Nephron progenitor cell (in vitro differentiated cells): Measurements from ENCODE around the gene C16orf96.

Experiments
- DNase-seq: peaks from one replicate; pipeline ENCODE4 v3.0.0; 2021
- H3K27ac Mint-ChIP-seq: 2 replicates; pipeline ENCODE4 v1.8.0; 2021; ENCODE audit warnings: mild to moderate bottlenecking, moderate library complexity, mixed read lengths
- H3K27me3 Mint-ChIP-seq: 2 replicates; pipeline ENCODE4 v1.8.0; 2021; ENCODE audit warnings: mild to moderate bottlenecking, low read depth, mixed read lengths; ENCODE audit not compliant: poor library complexity
- H3K36me3 Mint-ChIP-seq: 2 replicates; pipeline ENCODE4 v1.8.0; 2021; ENCODE audit warnings: low read depth, mixed read lengths
- H3K4me1 Mint-ChIP-seq: 2 replicates; pipeline ENCODE4 v1.8.0; 2021; ENCODE audit warnings: mixed read lengths
- H3K4me3 Mint-ChIP-seq: 2 replicates; pipeline ENCODE4 v1.8.0; 2021; ENCODE audit warnings: mild to moderate bottlenecking, moderate library complexity, mixed read lengths
- H3K9me3 Mint-ChIP-seq: 2 replicates; pipeline ENCODE4 v1.8.0; 2021; ENCODE audit warnings: mild to moderate bottlenecking, moderate library complexity, mixed read lengths
- TF ChIP-seq, protein P1 (sequence below): fragments of 200-600 bp; sonication (generic); IDR thresholded peaks from 2 replicates; pipeline ENCODE4 v1.5.0; 2021; ENCODE audit warnings: antibody characterized with exemption

C16orf96 gene

DNA sequence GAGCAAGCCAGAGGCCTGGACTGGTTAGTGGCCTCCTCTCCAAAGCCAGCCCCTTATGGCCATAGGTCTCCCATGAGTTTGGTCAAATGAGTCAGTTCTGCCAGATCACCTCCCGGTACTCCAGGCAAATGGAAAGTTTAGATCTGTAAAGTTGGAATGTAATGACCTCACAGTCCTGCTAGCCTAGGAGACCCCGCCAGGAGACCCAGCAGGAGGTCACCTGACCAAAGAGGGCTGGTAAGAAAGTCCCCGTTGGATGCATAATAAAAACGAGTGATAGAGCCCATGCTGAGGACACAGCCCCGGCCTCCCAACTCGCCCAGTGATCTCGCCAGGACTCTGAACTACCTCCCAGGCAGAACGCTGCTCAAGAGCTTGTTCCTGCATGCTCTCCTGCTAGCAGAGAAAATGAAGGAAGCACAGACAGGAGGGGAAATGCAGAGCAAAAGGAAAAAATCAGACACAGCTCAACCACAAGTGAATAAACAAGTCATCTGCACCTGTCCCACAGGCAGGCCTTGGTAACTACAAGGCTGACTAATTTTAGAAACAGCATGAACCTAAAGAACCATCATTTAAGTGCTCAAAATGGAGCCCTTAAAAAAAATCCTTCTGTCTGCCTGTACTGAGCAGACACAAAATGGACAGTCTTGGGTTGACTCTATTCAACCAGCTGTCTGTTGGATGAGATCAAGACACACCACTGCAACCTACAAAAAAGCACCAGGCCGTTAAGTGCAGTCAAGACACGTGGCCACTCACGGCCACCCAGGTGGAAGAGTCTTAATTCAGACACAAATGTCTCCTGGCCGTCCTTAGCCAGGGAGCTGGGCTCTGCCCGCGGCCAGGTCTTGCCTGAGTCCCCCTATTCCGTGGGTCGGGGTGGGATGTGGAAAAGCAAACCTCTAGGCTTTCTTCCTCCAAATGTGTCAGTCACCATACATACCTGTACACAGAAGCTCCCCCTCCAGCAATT lies 26.8 kb upstream of the C16orf96 start:
- peak overlapping the region; percentile 64 for H3K27ac Mint-ChIP-seq
- TF ChIP-seq, protein P1, sequence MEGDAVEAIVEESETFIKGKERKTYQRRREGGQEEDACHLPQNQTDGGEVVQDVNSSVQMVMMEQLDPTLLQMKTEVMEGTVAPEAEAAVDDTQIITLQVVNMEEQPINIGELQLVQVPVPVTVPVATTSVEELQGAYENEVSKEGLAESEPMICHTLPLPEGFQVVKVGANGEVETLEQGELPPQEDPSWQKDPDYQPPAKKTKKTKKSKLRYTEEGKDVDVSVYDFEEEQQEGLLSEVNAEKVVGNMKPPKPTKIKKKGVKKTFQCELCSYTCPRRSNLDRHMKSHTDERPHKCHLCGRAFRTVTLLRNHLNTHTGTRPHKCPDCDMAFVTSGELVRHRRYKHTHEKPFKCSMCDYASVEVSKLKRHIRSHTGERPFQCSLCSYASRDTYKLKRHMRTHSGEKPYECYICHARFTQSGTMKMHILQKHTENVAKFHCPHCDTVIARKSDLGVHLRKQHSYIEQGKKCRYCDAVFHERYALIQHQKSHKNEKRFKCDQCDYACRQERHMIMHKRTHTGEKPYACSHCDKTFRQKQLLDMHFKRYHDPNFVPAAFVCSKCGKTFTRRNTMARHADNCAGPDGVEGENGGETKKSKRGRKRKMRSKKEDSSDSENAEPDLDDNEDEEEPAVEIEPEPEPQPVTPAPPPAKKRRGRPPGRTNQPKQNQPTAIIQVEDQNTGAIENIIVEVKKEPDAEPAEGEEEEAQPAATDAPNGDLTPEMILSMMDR = no peak
- peaks cover 50% of the 10 kb centered on the region for H3K4me1 Mint-ChIP-seq
- H3K36me3 Mint-ChIP-seq = peaks cover 36% of the 10 kb centered on the region
- no peaks in the 10 kb centered on the region for H3K27me3 Mint-ChIP-seq
- peaks cover 4% of the 10 kb centered on the region for H3K9me3 Mint-ChIP-seq
- no peak overlapping the region for H3K4me3 Mint-ChIP-seq
- no peak for DNase-seq

DNA sequence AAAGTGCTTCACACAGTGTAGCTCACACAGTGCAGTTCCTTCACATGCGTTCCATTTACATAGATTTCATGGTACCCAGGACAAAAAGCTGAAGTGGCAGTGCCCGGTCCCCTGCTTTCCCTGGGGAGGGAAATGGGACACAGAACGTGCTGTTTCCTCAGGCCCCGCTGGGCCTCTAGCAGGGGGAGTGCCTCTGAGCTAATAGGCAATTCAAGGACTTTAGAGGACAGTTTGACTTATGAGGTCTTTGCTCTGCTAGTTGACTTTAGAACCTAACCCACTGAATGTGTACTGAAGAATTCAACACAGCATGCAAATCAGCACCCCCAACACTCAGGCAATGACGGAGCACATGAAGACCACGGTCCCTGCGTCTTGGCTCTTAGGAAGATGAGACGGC lies 24.3 kb upstream of the C16orf96 start:
- peak overlapping the region; percentile 56 for H3K4me3 Mint-ChIP-seq
- TF ChIP-seq, protein P1 = no peak
- DNase-seq = no peak
- peaks cover 58% of the 10 kb centered on the region for H3K4me1 Mint-ChIP-seq
- H3K9me3 Mint-ChIP-seq = peaks cover 8% of the 10 kb centered on the region
- peak overlapping the region; percentile 41 for H3K27ac Mint-ChIP-seq
- peaks cover 6% of the 10 kb centered on the region for H3K27me3 Mint-ChIP-seq
- H3K36me3 Mint-ChIP-seq = peaks cover 45% of the 10 kb centered on the region

DNA sequence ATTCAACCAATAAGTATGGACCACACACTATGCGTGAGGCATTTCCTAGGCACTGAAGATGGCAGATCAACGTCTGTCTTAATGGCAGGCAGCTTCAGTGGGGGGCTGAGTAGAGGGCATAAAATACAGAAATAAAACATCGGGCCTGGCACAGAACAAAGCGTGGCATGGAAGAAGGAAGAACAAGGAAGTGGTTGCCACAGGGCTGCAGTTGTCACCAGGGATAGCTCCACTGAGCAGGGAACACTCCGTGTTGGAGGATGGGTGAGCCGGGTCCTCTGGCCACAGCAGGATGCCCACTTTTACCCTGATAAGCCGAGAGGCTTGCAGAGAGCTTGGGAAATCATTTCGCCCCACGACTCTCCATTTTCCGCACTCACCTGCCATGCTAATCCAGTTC lies 23.9 kb upstream of the C16orf96 start:
- H3K27me3 Mint-ChIP-seq = peaks cover 10% of the 10 kb centered on the region
- H3K4me3 Mint-ChIP-seq = peak overlapping the region; percentile 56
- DNase-seq = no peak

DNA sequence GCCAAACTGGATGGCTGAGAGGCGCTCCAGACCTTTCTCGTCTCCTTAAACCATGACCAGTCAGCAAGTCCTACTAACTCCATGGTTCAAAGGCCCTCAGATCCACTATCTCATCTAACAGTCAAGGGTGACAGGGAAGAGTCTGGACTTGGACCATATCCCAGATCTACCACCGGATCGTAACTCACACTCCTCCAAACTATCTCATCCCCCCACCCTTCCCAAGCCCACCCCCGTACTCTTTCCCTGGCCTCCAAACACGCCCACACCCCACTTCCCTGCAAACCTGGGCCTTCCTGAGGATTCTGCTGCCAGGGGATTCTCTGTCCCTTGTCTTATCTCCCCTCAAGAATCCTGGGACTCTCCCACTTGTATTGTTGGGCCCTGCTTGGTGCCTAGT lies 22.6 kb upstream of the C16orf96 start:
- H3K27ac Mint-ChIP-seq = no peak overlapping the region

More for the DNA sequence above, 23.9 kb upstream of the C16orf96 start:
- H3K9me3 Mint-ChIP-seq = peaks cover 8% of the 10 kb centered on the region
- TF ChIP-seq, protein P1 = no peak
- peaks cover 62% of the 10 kb centered on the region for H3K4me1 Mint-ChIP-seq
- H3K27ac Mint-ChIP-seq = peak overlapping the region; percentile 62
- peaks cover 45% of the 10 kb centered on the region for H3K36me3 Mint-ChIP-seq

DNA sequence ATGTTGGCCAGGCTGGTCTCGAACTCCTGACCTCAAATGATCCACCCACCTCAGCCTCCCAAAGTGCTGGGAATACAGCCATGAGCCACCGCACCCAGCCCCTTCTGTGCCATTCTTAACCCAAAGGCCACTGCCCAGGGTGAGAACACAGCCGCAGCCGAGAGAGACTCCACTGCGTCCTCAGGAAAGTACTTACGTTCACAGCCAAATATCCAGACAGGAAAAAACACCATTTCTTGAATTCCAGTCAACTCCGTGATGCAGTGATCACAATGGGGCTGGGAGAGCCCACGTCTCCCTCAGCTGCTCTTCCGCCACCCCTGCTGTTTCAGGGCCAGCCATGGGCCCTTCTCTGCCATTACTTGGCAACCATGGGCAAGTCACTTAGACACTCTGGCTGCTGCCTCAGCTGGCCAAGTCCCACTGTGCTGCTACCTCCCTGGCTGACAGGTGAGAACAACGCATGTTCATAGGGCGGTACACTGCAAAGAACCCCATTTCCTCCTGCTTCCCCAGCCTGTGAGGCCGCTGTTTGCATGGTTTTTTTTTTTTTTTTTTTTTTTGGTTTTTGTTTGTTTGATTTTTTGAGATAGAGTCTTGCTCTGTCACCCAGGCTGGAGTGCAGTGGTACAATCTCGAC lies 21.9 kb upstream of the C16orf96 start:
- no peak for DNase-seq
- Mint-ChIP-seq H3K4me3 (peak overlapping the region; percentile 48), H3K36me3 (peaks cover 45% of the 10 kb centered on the region), H3K27ac (peak overlapping the region; percentile 61), H3K9me3 (peaks cover 16% of the 10 kb centered on the region), H3K4me1 (peaks cover 59% of the 10 kb centered on the region), H3K27me3 (peaks cover 10% of the 10 kb centered on the region)
- TF ChIP-seq, protein P1 = no peak

More for the DNA sequence above, 22.6 kb upstream of the C16orf96 start:
- Mint-ChIP-seq H3K9me3 (peaks cover 8% of the 10 kb centered on the region), H3K27me3 (peaks cover 10% of the 10 kb centered on the region), H3K36me3 (peaks cover 45% of the 10 kb centered on the region), H3K4me3 (no peak overlapping the region), H3K4me1 (peaks cover 63% of the 10 kb centered on the region)
- TF ChIP-seq, protein P1 = no peak
- no peak for DNase-seq
